ENCODE measurements around the gene SEL1L3. TPM values are rescaled to one million over a fixed set of nuclear protein-coding genes. Genes with fewer than 3 reads are reported as not detected.

The SEL1L3 gene
- total and polyA plus RNA-seq, 11 donors = 1.1 to 20.7 (median 3.6) TPM

DNA sequence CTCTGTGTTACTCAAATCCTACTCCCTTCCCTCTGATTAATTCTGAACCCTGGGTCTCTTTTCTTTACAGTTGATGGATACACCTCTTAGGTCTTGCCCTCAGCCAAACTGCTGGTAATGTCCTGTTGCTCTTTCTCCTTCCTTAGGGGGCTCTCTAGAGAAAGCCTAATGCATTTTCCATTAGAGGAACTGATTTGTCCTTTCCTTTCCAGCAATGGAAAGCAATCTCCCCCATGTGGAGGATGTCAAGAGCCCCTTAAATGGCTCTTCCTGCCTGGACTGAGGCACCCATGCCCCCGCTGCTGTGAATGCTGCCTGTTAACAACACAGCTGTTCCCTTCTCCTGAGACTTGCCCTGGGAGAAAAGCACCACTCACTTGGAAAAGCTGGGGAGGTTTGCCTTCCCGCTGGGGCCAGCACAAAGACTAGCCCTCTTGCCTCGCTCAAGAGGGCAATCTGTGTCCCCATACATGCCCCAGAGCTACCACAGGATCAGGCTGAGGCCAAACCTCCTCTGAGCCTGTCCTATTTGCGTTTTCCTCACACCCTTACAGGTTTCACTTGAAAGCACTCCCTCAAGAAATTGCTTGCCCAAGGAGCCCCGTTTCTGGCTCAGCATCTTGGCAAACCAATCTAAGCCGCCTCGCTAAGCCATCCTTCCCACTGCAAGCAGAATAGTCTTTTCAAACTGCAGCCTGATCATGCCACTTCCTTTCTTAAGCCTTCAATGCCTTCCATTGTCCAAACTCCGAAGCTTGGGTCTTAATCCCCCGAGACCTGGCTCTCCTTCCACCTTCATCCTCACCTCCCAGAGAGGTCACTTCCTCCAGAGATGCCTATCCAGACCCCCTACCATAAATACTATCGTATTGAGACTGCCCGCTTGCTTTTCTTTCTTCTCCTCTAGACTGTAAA lies 28.0 kb upstream of the SEL1L3 start:
- no peak overlapping the region for H3K27ac ChIP-seq
- 53 to 66% (median 61%) methylated on average over 11 of the region's 11 CpGs for WGBS, 4 donors
- intact Hi-C loops (cut with DNase I) = loop anchor here in 1 of 10 donors (10.0 kb wide), 1 partner anchor 446 kb away; no protein-coding TSS in a partner anchor
- no peak overlapping the region for H3K4me3 ChIP-seq
- no peaks in the 10 kb centered on the region for H3K27me3 ChIP-seq
- no peaks in the 10 kb centered on the region for H3K36me3 ChIP-seq
- H3K9me3 ChIP-seq = no peaks in the 10 kb centered on the region
- DNase-seq (no peak), ATAC-seq (peak in 1 of 4 donors; percentile 53)
- TF ChIP-seq, protein P1, sequence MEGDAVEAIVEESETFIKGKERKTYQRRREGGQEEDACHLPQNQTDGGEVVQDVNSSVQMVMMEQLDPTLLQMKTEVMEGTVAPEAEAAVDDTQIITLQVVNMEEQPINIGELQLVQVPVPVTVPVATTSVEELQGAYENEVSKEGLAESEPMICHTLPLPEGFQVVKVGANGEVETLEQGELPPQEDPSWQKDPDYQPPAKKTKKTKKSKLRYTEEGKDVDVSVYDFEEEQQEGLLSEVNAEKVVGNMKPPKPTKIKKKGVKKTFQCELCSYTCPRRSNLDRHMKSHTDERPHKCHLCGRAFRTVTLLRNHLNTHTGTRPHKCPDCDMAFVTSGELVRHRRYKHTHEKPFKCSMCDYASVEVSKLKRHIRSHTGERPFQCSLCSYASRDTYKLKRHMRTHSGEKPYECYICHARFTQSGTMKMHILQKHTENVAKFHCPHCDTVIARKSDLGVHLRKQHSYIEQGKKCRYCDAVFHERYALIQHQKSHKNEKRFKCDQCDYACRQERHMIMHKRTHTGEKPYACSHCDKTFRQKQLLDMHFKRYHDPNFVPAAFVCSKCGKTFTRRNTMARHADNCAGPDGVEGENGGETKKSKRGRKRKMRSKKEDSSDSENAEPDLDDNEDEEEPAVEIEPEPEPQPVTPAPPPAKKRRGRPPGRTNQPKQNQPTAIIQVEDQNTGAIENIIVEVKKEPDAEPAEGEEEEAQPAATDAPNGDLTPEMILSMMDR (IDR thresholded peaks at IDR 0.05) = no peak
- no peak for TF ChIP-seq POLR2A (IDR thresholded peaks at IDR 0.05)
- peaks cover 0 to 17% (median 0%) of the 10 kb centered on the region in 12 donors for H3K4me1 ChIP-seq

DNA sequence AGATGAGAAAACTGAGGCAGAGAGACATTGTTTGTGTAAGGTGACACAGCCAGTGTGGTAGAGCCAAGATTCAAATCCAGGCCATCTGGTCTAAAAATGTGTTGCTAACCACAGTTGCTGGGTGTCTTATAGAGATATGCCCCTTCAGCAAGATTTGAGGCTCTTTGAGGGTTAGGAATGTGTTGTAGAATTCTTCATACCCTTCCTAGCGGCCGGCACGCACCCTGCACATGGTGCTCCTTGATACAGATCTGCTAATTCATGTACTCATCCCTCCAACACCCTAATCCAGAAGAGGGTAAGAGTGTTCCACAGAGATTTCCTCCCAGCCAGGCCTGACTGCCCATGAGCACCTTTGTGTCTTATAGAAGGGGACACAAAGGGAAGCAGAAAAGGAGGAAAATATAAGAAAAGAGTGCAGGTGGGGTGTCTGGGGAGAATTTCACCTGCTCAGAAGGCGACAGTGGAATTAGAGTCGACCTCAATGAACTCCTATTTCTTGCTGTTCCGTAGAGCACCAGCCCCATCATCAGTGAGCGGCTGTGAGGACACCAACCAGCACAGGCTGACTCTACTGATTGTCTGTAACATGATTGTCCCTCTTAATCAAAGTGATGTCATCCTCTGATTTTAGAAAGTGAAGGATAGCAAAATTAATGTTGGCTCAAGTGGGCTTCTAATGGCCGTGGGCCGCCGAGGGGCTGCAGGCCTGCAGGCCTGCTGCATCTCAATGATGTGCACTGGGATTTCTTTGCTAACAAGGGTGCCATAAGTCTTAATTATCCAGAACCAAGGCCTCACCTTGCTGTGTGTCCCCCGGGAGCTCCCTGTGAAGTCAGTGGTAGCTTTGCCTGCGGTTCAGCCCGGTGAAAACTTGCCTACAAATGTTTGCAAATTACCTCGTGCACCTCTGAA lies 27.1 kb upstream of the SEL1L3 start:
- TF ChIP-seq POLR2A (IDR thresholded peaks at IDR 0.05) = no peak
- TF ChIP-seq, protein P1 (IDR thresholded peaks at IDR 0.05) = no peak
- Histone ChIP-seq H3K4me3 (no peak overlapping the region), H3K9me3 (no peaks in the 10 kb centered on the region), H3K4me1 (peaks cover 0 to 17% (median 0%) of the 10 kb centered on the region in 12 donors), H3K36me3 (no peaks in the 10 kb centered on the region), H3K27me3 (no peaks in the 10 kb centered on the region), H3K27ac (no peak overlapping the region)
- ATAC-seq = no peak
- no peak for DNase-seq
- intact Hi-C loops (cut with DNase I) = loop anchor here in 1 of 10 donors (10.0 kb wide), 1 partner anchor 445 kb away; no protein-coding TSS in a partner anchor
- WGBS, 4 donors = 82 to 85% (median 83%) methylated on average over 14 of the region's 14 CpGs

DNA sequence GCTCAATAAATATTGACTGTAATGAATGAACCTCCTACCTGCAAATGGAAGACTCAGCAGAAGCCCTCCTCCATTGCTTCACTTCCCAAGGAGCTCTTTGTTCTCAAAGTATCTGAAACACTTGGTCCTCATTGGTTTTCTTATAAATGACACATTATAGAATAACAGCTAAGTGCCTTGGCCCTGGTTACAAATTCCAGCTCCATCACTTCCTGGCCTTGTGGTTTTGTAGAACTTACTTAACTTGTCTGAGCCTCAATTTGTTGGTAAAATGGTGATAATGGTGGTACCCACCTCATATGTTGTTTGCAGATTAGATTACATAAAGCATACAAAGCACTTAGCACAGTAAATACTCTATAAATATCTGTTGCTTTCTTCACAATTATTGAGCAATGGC lies 26.0 kb upstream of the SEL1L3 start:
- TF ChIP-seq POLR2A (IDR thresholded peaks at IDR 0.05) = no peak
- TF ChIP-seq, protein P1 (IDR thresholded peaks at IDR 0.05) = no peak
- intact Hi-C loops (cut with DNase I) = no loop called here
- no peak for ATAC-seq

More for the DNA sequence above, 26.0 kb upstream of the SEL1L3 start:
- Histone ChIP-seq H3K9me3 (no peaks in the 10 kb centered on the region), H3K27ac (no peak overlapping the region), H3K4me3 (no peak overlapping the region), H3K27me3 (no peaks in the 10 kb centered on the region), H3K4me1 (peaks cover 0 to 17% (median 0%) of the 10 kb centered on the region in 12 donors), H3K36me3 (no peaks in the 10 kb centered on the region)
- DNase-seq = no peak
